Measurements from ENCODE around the gene INSIG2. TPM values are rescaled to one million over a fixed set of nuclear protein-coding genes. Genes with fewer than 3 reads are reported as not detected.
A peak's percentile ranks its signal among the peaks of the same experiment; 100 is the strongest.

The INSIG2 gene
- total and polyA plus RNA-seq, 9 of the 15 experiments (the other 6 are each of a cell fraction or from before 2014, with no cell fraction given), result 1.5 to 34.2 (median 6.4) TPM

DNA sequence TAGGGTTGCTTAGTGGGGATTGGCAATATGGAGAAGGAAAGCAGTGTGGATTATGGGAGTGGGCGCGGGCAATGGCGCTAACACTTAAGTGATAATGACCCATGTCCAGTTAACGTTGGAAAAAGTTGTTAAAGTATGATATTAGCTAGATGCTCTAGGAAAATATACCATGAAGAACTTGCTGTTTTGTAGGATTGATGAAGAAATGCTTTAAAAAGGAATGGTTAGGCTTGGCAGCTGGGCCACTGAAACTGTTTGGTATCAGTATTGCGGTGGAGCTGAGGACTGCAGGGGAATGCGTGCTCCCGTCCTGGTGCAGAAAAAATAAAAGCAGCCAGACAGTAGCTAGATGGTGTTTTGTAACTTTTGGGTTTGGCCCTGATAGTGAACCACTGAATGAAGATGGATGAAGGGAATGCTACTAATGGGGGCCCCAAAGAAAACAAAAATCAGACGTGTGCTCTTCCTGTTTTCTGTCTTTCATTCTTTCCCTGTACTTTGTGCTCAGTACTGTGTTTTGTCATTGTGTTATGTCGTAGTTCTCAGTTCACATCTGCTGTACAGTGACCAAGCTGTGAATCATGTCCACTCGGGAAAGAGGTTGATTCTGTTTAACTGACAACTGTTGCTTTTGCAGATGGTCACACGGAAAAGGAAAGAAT, 999 bp downstream of the INSIG2 start:
- H3K79me2 ChIP-seq (ENCODE audit: control insufficient read depth, insufficient read depth, low read length), result peaks cover 39% of the 10 kb centered on the region
- TF ChIP-seq, protein P1, sequence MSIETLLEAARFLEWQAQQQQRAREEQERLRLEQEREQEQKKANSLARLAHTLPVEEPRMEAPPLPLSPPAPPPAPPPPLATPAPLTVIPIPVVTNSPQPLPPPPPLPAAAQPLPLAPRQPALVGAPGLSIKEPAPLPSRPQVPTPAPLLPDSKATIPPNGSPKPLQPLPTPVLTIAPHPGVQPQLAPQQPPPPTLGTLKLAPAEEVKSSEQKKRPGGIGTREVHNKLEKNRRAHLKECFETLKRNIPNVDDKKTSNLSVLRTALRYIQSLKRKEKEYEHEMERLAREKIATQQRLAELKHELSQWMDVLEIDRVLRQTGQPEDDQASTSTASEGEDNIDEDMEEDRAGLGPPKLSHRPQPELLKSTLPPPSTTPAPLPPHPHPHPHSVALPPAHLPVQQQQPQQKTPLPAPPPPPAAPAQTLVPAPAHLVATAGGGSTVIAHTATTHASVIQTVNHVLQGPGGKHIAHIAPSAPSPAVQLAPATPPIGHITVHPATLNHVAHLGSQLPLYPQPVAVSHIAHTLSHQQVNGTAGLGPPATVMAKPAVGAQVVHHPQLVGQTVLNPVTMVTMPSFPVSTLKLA (conservative IDR thresholded peaks at IDR 0.05), result 0 out of 4 replicates have a peak, but pooled peaks of 1 of the 2 experiments have one; percentile 25
- TF ChIP-seq MAFF (IDR thresholded peaks at IDR 0.05; ENCODE audit: low read length), result no peak
- TF ChIP-seq KLF1 (tag; IDR thresholded peaks at IDR 0.05), result no peak
- TF ChIP-seq POLR2B (IDR thresholded peaks at IDR 0.05; ENCODE audit: low read depth, partially characterized antibody), result no peak
- no peak for TF ChIP-seq NFIC (IDR thresholded peaks at IDR 0.05)
- TF ChIP-seq POLR2G (IDR thresholded peaks at IDR 0.05; ENCODE audit: low read depth, low read length), result no peak
- TF ChIP-seq, protein P2, sequence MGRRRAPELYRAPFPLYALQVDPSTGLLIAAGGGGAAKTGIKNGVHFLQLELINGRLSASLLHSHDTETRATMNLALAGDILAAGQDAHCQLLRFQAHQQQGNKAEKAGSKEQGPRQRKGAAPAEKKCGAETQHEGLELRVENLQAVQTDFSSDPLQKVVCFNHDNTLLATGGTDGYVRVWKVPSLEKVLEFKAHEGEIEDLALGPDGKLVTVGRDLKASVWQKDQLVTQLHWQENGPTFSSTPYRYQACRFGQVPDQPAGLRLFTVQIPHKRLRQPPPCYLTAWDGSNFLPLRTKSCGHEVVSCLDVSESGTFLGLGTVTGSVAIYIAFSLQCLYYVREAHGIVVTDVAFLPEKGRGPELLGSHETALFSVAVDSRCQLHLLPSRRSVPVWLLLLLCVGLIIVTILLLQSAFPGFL (CRISPR knock-in tag; IDR thresholded peaks at IDR 0.05), result no peak
- TF ChIP-seq ZFP36 (IDR thresholded peaks at IDR 0.05; ENCODE audit: low read depth, low read length, partially characterized antibody), result peak; percentile 12
- TF ChIP-seq, protein P3, sequence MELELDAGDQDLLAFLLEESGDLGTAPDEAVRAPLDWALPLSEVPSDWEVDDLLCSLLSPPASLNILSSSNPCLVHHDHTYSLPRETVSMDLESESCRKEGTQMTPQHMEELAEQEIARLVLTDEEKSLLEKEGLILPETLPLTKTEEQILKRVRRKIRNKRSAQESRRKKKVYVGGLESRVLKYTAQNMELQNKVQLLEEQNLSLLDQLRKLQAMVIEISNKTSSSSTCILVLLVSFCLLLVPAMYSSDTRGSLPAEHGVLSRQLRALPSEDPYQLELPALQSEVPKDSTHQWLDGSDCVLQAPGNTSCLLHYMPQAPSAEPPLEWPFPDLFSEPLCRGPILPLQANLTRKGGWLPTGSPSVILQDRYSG (tag; conservative IDR thresholded peaks at IDR 0.05; ENCODE audit: low read depth), result no peak
- peak; percentile 17 for TF ChIP-seq TBP (optimal IDR thresholded peaks at IDR 0.05; ENCODE audit: low read depth, low read length)
- no peak for TF ChIP-seq RBM14 (IDR thresholded peaks at IDR 0.05; ENCODE audit: borderline replicate concordance, insufficient read depth, low read depth, low read length)
- TF ChIP-seq GTF2A2 (tag; IDR thresholded peaks at IDR 0.05), result no peak
- TF ChIP-seq, protein P4, sequence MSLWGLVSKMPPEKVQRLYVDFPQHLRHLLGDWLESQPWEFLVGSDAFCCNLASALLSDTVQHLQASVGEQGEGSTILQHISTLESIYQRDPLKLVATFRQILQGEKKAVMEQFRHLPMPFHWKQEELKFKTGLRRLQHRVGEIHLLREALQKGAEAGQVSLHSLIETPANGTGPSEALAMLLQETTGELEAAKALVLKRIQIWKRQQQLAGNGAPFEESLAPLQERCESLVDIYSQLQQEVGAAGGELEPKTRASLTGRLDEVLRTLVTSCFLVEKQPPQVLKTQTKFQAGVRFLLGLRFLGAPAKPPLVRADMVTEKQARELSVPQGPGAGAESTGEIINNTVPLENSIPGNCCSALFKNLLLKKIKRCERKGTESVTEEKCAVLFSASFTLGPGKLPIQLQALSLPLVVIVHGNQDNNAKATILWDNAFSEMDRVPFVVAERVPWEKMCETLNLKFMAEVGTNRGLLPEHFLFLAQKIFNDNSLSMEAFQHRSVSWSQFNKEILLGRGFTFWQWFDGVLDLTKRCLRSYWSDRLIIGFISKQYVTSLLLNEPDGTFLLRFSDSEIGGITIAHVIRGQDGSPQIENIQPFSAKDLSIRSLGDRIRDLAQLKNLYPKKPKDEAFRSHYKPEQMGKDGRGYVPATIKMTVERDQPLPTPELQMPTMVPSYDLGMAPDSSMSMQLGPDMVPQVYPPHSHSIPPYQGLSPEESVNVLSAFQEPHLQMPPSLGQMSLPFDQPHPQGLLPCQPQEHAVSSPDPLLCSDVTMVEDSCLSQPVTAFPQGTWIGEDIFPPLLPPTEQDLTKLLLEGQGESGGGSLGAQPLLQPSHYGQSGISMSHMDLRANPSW (CRISPR knock-in tag; IDR thresholded peaks at IDR 0.05), result no peak
- peak; percentile 57 for TF ChIP-seq CEBPB (tag; IDR thresholded peaks at IDR 0.05)
- TF ChIP-seq MECOM (CRISPR knock-in tag; IDR thresholded peaks at IDR 0.05), result no peak

More for the DNA sequence above, 999 bp downstream of the INSIG2 start:
- Histone ChIP-seq H3K36me3 (ENCODE audit: control insufficient read depth, insufficient read depth, low read length) (no peaks in the 10 kb centered on the region; the same call in 2 of the 3 replicates), H4K20me1 (replicated peaks; ENCODE audit: control insufficient read depth, insufficient read depth, low read length) (peaks cover 2% of the 10 kb centered on the region; the same call in 1 of the 2 replicates), H3K27me3 (ENCODE audit: control insufficient read depth in 2 of 2, insufficient read depth in 2 of 2, low read length in 2 of 2) (peaks cover 0 to 5% of the 10 kb centered on the region in 2 experiments; a peak in 3 of 5 replicates), H3K4me2 (ENCODE audit: insufficient read depth, low read length) (peak overlapping the region; percentile 88), H3K9me3 (replicated peaks; ENCODE audit: control insufficient read depth, insufficient read depth, low read depth, low read length) (no peaks in the 10 kb centered on the region), H3K27ac (ENCODE audit: extremely low read depth, low read depth, low read length) (peak overlapping the region; percentile 58; the same call in 2 of the 3 replicates), H3K4me1 (replicated peaks in 1 of 2; ENCODE audit: control insufficient read depth in 2 of 2, insufficient read depth in 2 of 2, low read length in 2 of 2) (no peaks in the 10 kb centered on the region; a peak in 1 of 5 replicates), H3K9me1 (ENCODE audit: control insufficient read depth, insufficient read depth, low read length) (no peaks in the 10 kb centered on the region), H2AFZ (ENCODE audit: low read depth, low read length) (peak overlapping the region; percentile 95), H3K4me3 (peak overlapping the region; percentile 91), H3K9ac (ENCODE audit: insufficient read depth in 1 of 2, low read depth in 2 of 2, low read length in 2 of 2) (peak overlapping the region; percentile 40 to 67; a peak in 3 of 4 replicates)
- FAIRE-seq (peak; percentile 60), DNase-seq (ENCODE audit: extremely low read depth in 1 of 4, low spot score in 3 of 4) (peak; percentile 22 to 51 (median 26)), ATAC-seq (peak; percentile 79)
- BruUV-seq (replicated peaks), result TSS peak; percentile 44
- ChIA-PET CTCF (ENCODE audit: low intra/inter-chr PET ratio) (no interaction called here), POLR2A (no interaction called here)
- 7% methylated on average over 11 of the region's 11 CpGs for WGBS (ENCODE audit: insufficient coverage, low coverage, missing lambda C conversion rate)
- in situ Hi-C loops (cut with MboI) (no loop called here), intact Hi-C loops (cut with micrococcal nuclease) (no loop called here)
